Lower leg skin (tissue), 3 donors: ENCODE measurements around the gene PHF13.

Experiments used
- POLR2A ChIP-seq, 2 donors: fragments of 450-650 bp; IDR thresholded peaks; one replicate each; pipeline ENCODE4 v1.6.1; 2016 to 2017; ENCODE audit warnings: antibody characterized with exemption in 2 of 2, mild to moderate bottlenecking in 1 of 2, moderate library complexity in 1 of 2
- TF ChIP-seq, protein P1 (sequence below), 3 donors: fragments of 450-650 bp; IDR thresholded peaks; one replicate each; pipeline ENCODE4 v1.5.1; 2016; ENCODE audit warnings: antibody characterized with exemption in 3 of 3, mild to moderate bottlenecking in 3 of 3, moderate library complexity in 2 of 3

DNA sequence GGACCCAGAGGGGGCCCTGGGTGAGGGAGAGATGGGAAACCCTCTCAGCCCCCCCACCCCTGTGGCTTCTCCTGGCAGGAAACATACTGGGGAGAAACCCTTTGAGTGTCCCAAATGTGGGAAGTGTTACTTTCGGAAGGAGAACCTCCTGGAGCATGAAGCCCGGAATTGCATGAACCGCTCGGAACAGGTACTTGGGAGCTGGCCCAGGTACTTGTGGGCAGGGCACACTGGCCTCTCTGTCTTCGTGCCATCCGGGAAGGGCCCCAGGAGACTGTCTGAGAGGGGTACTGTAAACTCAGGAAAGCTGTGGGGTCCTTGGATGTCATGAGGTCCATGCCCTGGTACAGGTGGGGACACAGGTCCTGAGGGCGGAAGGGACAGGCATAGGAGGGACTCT is 27.7 kb upstream of the PHF13 start:
- TF ChIP-seq, protein P1, sequence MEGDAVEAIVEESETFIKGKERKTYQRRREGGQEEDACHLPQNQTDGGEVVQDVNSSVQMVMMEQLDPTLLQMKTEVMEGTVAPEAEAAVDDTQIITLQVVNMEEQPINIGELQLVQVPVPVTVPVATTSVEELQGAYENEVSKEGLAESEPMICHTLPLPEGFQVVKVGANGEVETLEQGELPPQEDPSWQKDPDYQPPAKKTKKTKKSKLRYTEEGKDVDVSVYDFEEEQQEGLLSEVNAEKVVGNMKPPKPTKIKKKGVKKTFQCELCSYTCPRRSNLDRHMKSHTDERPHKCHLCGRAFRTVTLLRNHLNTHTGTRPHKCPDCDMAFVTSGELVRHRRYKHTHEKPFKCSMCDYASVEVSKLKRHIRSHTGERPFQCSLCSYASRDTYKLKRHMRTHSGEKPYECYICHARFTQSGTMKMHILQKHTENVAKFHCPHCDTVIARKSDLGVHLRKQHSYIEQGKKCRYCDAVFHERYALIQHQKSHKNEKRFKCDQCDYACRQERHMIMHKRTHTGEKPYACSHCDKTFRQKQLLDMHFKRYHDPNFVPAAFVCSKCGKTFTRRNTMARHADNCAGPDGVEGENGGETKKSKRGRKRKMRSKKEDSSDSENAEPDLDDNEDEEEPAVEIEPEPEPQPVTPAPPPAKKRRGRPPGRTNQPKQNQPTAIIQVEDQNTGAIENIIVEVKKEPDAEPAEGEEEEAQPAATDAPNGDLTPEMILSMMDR (IDR thresholded peaks at IDR 0.05), result no peak
- TF ChIP-seq POLR2A (IDR thresholded peaks at IDR 0.05), result no peak
